Aorta (tissue), 5 donors: ENCODE measurements around the gene OR11H6. TPM values are rescaled to one million over a fixed set of nuclear protein-coding genes. Genes with fewer than 3 reads are reported as not detected.
"Not testable (repeated sequence)": the region's sequence is repeated elsewhere in the genome, so short reads cannot be mapped to it uniquely, and the experiment has no call there.

Experiments used
- ATAC-seq: fragments of 200-7000 bp; cut with Tn5 transposase; one replicate; pipeline ENCODE4 v1.9.1; 2022; ENCODE audit warnings: moderate library complexity; ENCODE audit not compliant: low FRiP score
- DNase-seq, 2 donors: peaks; one replicate each; pipeline ENCODE4 v3.0.0-alpha.2; 2020
- H3K27ac ChIP-seq, 2 donors: one replicate each; pipeline ENCODE4 v1.5.1; 2013; ENCODE audit warnings: low read length in 2 of 2, mild to moderate bottlenecking in 2 of 2, moderate library complexity in 2 of 2, control low read depth in 1 of 2, inconsistent platforms in 1 of 2, low read depth in 1 of 2
- H3K27me3 ChIP-seq, 2 donors: one replicate each; pipeline ENCODE4 v1.6.1; 2013; ENCODE audit warnings: control low read depth in 1 of 2, low read length in 1 of 2, mild to moderate bottlenecking in 1 of 2, moderate library complexity in 1 of 2; ENCODE audit not compliant: insufficient read depth in 2 of 2, control insufficient read depth in 1 of 2
- H3K36me3 ChIP-seq, 2 donors: one replicate each; pipeline ENCODE4 v1.6.1; 2013; ENCODE audit warnings: control low read depth in 1 of 2, low read length in 1 of 2, mild to moderate bottlenecking in 1 of 2; ENCODE audit not compliant: insufficient read depth in 2 of 2, control insufficient read depth in 1 of 2
- H3K4me1 ChIP-seq, 2 donors: one replicate each; pipeline ENCODE4 v1.6.1; 2013; ENCODE audit warnings: low read length in 2 of 2, control low read depth in 1 of 2, mild to moderate bottlenecking in 1 of 2, moderate library complexity in 1 of 2; ENCODE audit not compliant: insufficient read depth in 2 of 2, control insufficient read depth in 1 of 2
- H3K4me3 ChIP-seq, 2 donors: one replicate each; pipeline ENCODE4 v1.5.1; 2013; ENCODE audit warnings: low read length in 2 of 2, control low read depth in 1 of 2, mild to moderate bottlenecking in 1 of 2
- H3K9me3 ChIP-seq: one replicate; pipeline ENCODE4 v1.6.1; 2013; ENCODE audit warnings: mild to moderate bottlenecking, low read length; ENCODE audit not compliant: control insufficient read depth
- WGBS, 2 donors: extraction: QIAGEN DNeasy Blood & Tissue Kit; methylation state at CpG; one replicate each; pipeline ENCODE4 v1.1.7; 2013; 5-methylcytosine and 5-hydroxymethylcytosine counted together
- intact Hi-C, 2 donors: fragments of 100-400 bp; cut with DNase I; formaldehyde crosslinking; loops; one replicate each; pipeline versions ENCODE4 v1.14.2 to v1.15.0; 2022
- polyA plus RNA-seq, 2 donors: library from polyadenylated mRNA; stranded (reverse); fragments of 200-250 nt; gene quantifications; one replicate each; pipeline ENCODE4 v1.2.3, GENCODE V29; 2013
- total RNA-seq, 2 donors: library from RNA; stranded (reverse); fragmentation: NEBNext Ultra II Directional; extraction: Animal tissue kit (Norgen Biotek cat#: 25700); gene quantifications; one replicate each; pipeline ENCODE4 v1.2.1, GENCODE V29; 2021
- donor health status: healthy with polysubstance abuse.
- donor health status: Bipolar disorder and iron deficiency.
- donor health status: DM: no; HTN: no; CAD: no.
- donor health status: DM: no; HTN: no; CAD: no.
- donor health status: DM: yes; HTN: yes; CAD: no.

The OR11H6 gene
- total and polyA plus RNA-seq, 4 donors = not detected

DNA sequence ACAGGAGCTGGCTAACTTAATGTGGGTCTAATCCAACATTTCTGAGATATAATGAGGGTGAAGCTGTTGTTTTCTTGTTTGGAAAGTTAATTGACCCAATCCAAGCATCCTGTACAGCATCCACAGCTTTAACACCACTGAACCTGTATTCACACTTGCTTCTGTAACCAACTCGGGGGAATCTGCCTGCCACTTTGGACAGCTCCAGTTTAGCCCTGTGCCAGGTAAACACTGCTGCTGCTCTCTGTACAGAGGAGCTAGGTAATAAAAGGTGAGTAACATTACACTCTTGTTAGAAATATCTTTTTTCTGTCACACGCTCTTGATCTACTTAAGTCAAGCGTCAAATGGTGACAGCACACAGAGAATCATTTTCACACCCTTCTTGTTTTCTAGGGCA is 32.1 kb upstream of the OR11H6 start:
- no peak overlapping the region for H3K27ac ChIP-seq
- H3K27me3 ChIP-seq = no peaks in the 10 kb centered on the region
- H3K9me3 ChIP-seq = no peaks in the 10 kb centered on the region
- ATAC-seq = no peak
- DNase-seq = no peak
- 73 to 78% methylated on average over 3 of the region's 3 CpGs for WGBS, 2 donors
- H3K4me1 ChIP-seq = no peaks in the 10 kb centered on the region
- intact Hi-C loops = no loop called here
- H3K4me3 ChIP-seq = no peak overlapping the region
- H3K36me3 ChIP-seq = no peaks in the 10 kb centered on the region

DNA sequence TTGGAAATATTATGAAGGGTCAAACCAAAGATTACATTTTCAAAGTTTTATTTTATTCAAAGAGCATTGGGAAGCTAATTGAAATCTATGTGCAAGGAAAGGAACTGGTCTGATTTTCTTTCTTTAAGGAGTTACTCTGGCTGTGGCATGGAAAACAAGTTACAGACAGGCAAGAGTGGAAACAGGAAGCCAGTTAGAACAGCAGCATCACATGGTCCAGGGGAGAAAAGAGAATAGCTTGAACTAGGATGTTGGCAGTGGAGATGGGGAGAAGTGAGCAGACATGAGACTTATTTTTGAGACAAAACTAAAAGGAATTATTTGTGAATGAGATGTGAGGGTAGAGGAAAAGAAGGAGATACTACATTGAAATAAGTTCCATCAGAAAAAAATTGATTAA is 29.4 kb upstream of the OR11H6 start:
- intact Hi-C loops = no loop called here
- Histone ChIP-seq H3K27me3 (peaks cover 0 to 1% of the 10 kb centered on the region in 2 donors), H3K4me3 (no peak overlapping the region), H3K9me3 (no peaks in the 10 kb centered on the region), H3K4me1 (no peaks in the 10 kb centered on the region), H3K27ac (no peak overlapping the region), H3K36me3 (no peaks in the 10 kb centered on the region)
- no peak for DNase-seq
- no peak for ATAC-seq

DNA sequence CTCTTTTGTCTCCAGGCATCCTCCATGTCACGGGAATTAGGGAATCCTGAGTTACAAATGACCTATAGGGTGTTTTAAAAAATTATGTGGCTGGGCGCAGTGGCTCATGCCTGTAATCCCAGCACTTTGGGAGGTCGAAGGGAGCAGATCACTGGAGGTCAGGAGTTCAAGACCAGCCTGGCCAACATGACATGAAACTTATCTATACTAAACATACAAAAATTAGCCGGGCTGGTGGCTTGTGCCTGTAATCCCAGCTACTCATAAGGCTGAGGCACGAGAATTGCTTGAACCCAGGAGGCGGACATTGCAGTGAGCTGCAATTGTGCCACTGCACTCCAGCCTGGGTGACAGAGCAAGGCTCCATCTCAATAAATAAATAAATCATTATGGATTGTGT is 28.3 kb upstream of the OR11H6 start:
- H3K27ac ChIP-seq, H3K4me3 ChIP-seq, intact Hi-C loops, H3K36me3 ChIP-seq, ATAC-seq, H3K27me3 ChIP-seq, DNase-seq, H3K4me1 ChIP-seq, H3K9me3 ChIP-seq: not testable (repeated sequence)
- WGBS, 2 donors = 66 to 67% methylated on average over 6 of the region's 6 CpGs

DNA sequence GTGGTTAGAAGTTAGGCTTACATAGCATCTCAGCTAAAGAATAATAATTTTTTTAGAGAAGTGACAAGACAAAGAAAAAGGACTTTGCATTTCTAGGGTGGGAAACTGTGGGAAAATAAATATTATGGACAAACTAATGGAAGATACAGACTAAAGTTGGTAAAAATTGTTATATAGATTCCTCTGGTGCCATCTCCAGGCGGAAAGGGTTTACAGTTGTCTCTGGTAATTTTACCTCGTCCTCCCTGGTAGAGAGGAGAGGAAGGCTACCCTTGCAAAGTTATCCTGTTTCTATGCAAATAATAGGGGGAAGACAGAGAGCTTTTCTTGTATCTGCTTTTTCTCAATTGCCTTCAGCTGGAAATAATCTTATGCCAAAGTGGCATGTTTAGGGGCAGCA is 27.6 kb upstream of the OR11H6 start:
- WGBS, 2 donors = 14 to 26% methylated on average over 2 of the region's 2 CpGs

DNA sequence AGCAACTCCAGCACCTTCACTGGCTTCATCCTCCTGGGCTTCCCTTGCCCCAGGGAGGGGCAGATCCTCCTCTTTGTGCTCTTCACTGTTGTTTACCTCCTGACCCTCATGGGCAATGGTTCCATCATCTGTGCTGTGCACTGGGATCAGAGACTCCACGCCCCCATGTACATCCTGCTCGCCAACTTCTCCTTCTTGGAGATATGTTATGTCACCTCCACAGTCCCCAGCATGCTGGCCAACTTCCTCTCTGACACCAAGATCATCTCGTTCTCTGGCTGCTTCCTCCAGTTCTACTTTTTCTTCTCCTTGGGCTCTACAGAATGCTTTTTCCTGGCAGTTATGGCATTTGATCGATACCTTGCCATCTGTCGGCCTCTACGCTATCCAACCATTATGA is 26.1 kb upstream of the OR11H6 start:
- WGBS, 2 donors = 70 to 71% methylated on average over 6 of the region's 6 CpGs
- DNase-seq (no peak), ATAC-seq (no peak)
- Histone ChIP-seq H3K36me3 (no peaks in the 10 kb centered on the region), H3K4me1 (no peaks in the 10 kb centered on the region), H3K4me3 (no peak overlapping the region), H3K9me3 (no peaks in the 10 kb centered on the region), H3K27ac (no peak overlapping the region), H3K27me3 (peaks cover 0 to 1% of the 10 kb centered on the region in 2 donors)
- intact Hi-C loops = no loop called here

More for the DNA sequence above, 27.6 kb upstream of the OR11H6 start:
- DNase-seq (no peak), ATAC-seq (no peak)
- no peak overlapping the region for H3K27ac ChIP-seq
- no peaks in the 10 kb centered on the region for H3K9me3 ChIP-seq
- H3K36me3 ChIP-seq = no peaks in the 10 kb centered on the region
- H3K27me3 ChIP-seq = peaks cover 0 to 1% of the 10 kb centered on the region in 2 donors
- no peak overlapping the region for H3K4me3 ChIP-seq
- H3K4me1 ChIP-seq = no peaks in the 10 kb centered on the region
- intact Hi-C loops = no loop called here

DNA sequence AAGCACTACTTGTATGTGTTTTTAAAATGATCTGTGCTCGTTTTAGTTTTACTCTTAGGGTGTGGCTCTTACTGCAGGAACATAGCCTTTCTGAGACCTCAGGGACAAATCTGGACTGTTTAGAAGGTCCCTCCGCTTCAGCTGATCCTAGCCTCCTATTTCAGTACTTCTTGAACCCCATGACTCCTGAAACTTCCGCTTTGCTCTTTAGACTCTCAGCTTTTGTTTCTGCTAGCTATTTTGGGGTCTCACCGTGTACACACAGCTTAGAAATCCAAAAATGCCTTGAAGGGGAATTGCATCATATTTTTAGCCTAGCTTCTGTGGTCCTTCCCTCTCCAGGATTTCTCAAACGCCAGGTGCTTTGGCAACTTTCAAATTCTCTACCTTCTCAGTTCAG is 24.5 kb upstream of the OR11H6 start:
- no peak overlapping the region for H3K4me3 ChIP-seq
- intact Hi-C loops = no loop called here
- no peak overlapping the region for H3K27ac ChIP-seq
- no peaks in the 10 kb centered on the region for H3K36me3 ChIP-seq
- no peak for ATAC-seq
- no peaks in the 10 kb centered on the region for H3K9me3 ChIP-seq
- WGBS, 2 donors = 51 to 62% methylated on average over 5 of the region's 5 CpGs
- peaks cover 0 to 1% of the 10 kb centered on the region in 2 donors for H3K27me3 ChIP-seq
- no peak for DNase-seq
- no peaks in the 10 kb centered on the region for H3K4me1 ChIP-seq

DNA sequence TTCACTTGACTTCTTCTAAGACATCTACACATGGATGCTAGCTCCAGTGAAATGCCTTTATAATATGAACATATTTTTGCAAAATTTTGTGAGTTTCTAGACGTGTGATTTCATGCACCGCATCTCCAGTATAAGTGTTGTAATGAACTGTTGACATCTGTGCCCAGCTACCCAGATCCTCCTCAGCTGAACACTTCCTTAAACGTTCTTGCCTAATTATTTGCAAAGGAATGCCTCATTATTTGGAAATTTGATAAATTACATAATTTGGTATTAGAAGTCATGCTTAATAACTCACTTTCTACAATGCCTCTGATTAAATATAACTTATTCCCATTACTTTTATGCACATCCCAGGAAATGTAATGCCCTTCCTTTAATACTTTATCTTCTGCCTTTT is 18.8 kb upstream of the OR11H6 start:
- Histone ChIP-seq H3K27me3 (no peaks in the 10 kb centered on the region), H3K9me3 (no peaks in the 10 kb centered on the region), H3K4me3 (no peak overlapping the region), H3K27ac (no peak overlapping the region), H3K36me3 (no peaks in the 10 kb centered on the region), H3K4me1 (no peaks in the 10 kb centered on the region)
- 51 to 56% methylated on average over 3 of the region's 3 CpGs for WGBS, 2 donors
- ATAC-seq (no peak), DNase-seq (no peak)
- intact Hi-C loops = no loop called here

DNA sequence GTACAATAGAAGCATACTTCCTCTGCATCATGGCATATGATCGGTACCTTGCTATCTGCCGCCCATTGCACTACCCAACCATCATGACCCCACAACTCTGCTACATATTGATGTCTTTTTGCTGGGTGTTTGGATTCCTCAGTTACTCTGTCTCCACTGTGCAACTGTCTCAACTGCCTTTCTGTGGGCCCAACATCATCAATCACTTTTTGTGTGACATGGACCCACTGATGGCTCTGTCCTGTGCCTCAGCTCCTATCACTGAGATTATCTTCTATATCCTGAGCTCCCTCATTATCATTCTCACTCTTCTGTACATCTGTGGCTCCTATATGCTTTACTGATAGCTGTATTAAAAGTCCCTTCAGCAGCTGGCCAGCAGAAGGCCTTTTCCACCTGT is 13.9 kb upstream of the OR11H6 start:
- 89 to 94% methylated on average over 2 of the region's 2 CpGs for WGBS, 2 donors
- intact Hi-C loops = no loop called here
- no peaks in the 10 kb centered on the region for H3K9me3 ChIP-seq
- H3K27ac ChIP-seq = no peak overlapping the region
- no peaks in the 10 kb centered on the region for H3K27me3 ChIP-seq
- H3K4me3 ChIP-seq = no peak overlapping the region
- ATAC-seq = no peak
- H3K4me1 ChIP-seq = no peaks in the 10 kb centered on the region
- DNase-seq = no peak
- H3K36me3 ChIP-seq = no peaks in the 10 kb centered on the region

DNA sequence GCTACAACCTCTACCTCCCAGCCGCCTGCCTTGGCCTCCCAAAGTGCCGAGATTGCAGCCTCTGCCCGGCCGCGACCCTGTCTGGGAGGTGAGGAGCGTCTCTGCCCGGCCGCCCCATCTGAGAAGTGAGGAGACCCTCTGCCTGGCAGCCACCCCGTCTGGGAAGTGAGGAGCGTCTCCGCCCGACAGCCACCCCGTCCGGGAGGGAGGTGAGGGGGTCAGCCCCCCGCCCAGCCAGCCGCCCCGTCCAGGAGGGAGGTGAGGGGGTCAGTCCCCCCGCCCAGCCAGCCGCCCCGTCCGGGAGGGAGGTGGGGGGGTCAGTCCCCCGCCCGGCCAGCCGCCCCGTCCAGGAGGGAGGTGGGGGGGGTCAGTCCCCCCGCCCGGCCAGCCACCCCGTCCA is 11.1 kb upstream of the OR11H6 start:
- H3K4me3 ChIP-seq, H3K36me3 ChIP-seq, ATAC-seq, H3K27ac ChIP-seq, DNase-seq, intact Hi-C loops, H3K4me1 ChIP-seq, H3K9me3 ChIP-seq, H3K27me3 ChIP-seq: not testable (repeated sequence)
- 87 to 93% methylated on average over 14 to 28 of the region's 28 CpGs for WGBS, 2 donors
